Smooth muscle cell of the brain vasculature (primary cell): Measurements from ENCODE around the gene AFDN.

ENCODE experiments used
- DNase-seq: peaks from one replicate; pipeline ENCODE4 v3.0.0-alpha.2; 2012; ENCODE audit warnings: low read depth, low spot score

The AFDN gene

GRCh38 chr6:167794161-167795157 lies 32.3 kb upstream of the AFDN start:
- no peak for DNase-seq

- DNase-seq = no peak
Observed at GRCh38 chr6:167795321-167795811, 31.3 kb upstream of the AFDN start.

- DNase-seq = no peak
Observed at GRCh38 chr6:167795874-167796191, 30.9 kb upstream of the AFDN start.

GRCh38 chr6:167796192-167796981 lies 30.3 kb upstream of the AFDN start:
- no peak for DNase-seq

GRCh38 chr6:167797011-167797471 lies 29.7 kb upstream of the AFDN start:
- DNase-seq = no peak

- DNase-seq = no peak
Observed at GRCh38 chr6:167797476-167798265, 29.0 kb upstream of the AFDN start.

- DNase-seq = no peak
Observed at GRCh38 chr6:167798453-167798852, 28.3 kb upstream of the AFDN start.

GRCh38 chr6:167799033-167799821 lies 27.5 kb upstream of the AFDN start:
- no peak for DNase-seq

GRCh38 chr6:167800549-167800948 lies 26.2 kb upstream of the AFDN start:
- DNase-seq = no peak

- DNase-seq = no peak
Observed at GRCh38 chr6:167801263-167801662, 25.4 kb upstream of the AFDN start.

- DNase-seq = no peak
Observed at GRCh38 chr6:167802339-167802738, 24.4 kb upstream of the AFDN start.

- no peak for DNase-seq
Observed at GRCh38 chr6:167803816-167804215, 22.9 kb upstream of the AFDN start.

- no peak for DNase-seq
Observed at GRCh38 chr6:167804281-167805013, 22.3 kb upstream of the AFDN start.

- DNase-seq = no peak
Observed at GRCh38 chr6:167805349-167806060, 21.2 kb upstream of the AFDN start.

GRCh38 chr6:167806061-167806700 lies 20.5 kb upstream of the AFDN start:
- no peak for DNase-seq

GRCh38 chr6:167807200-167807599 lies 19.5 kb upstream of the AFDN start:
- no peak for DNase-seq

GRCh38 chr6:167807756-167808155 lies 19.0 kb upstream of the AFDN start:
- DNase-seq = no peak

GRCh38 chr6:167811040-167811439 lies 15.7 kb upstream of the AFDN start:
- DNase-seq = no peak
